ENCODE data around the gene PNPLA7. TPM values are rescaled to one million over a fixed set of nuclear protein-coding genes. Genes with fewer than 3 reads are reported as not detected.

The PNPLA7 gene
- polyA plus RNA-seq, 4 donors = 2.9 to 8.8 (median 3.3) TPM

DNA sequence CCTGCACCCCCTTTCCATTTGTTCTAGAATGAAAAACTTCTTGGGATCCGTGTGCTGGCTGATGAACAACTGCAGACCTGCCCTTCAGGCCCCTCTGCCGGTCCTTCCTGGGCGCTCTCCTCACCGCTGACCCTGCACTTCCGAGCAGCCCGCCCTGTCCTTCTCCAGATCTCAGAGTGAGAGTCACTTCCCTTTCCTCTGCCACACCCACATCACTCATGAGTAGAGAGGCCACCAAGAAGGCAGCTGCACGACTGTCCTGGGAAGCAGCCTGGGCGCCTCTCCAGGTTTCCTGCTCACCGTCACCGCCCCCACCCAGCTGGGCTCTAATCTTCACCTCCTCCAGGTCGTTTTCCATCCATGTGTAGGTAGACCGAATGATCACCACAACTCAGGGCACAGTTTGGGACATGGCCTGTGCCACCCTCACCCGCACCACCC, 56.1 kb downstream of the PNPLA7 start:
- H3K36me3 ChIP-seq (ENCODE audit: control insufficient read depth in 3 of 3, insufficient read depth in 2 of 3, low read depth in 1 of 3, low read length in 3 of 3) = no peaks in the 10 kb centered on the region
- no peaks in the 10 kb centered on the region for H3K27me3 ChIP-seq (ENCODE audit: control insufficient read depth in 3 of 3, insufficient read depth in 3 of 3, low read length in 3 of 3)
- H3K9me3 ChIP-seq (ENCODE audit: control insufficient read depth in 2 of 2, insufficient read depth in 1 of 2, low read depth in 1 of 2, low read length in 1 of 2) = peaks cover 0 to 9% of the 10 kb centered on the region in 2 donors
- H3K27ac ChIP-seq (ENCODE audit: low read depth in 1 of 3, low read length in 2 of 3) = no peak overlapping the region
- no peak overlapping the region for H3K4me3 ChIP-seq (ENCODE audit: low read depth in 1 of 3, low read length in 3 of 3)
- FAIRE-seq = no peak
- DNase-seq = peak in 1 of 2 donors; percentile 17
- 61 to 68% (median 68%) methylated on average over 13 of the region's 13 CpGs for WGBS, 3 donors
- no peaks in the 10 kb centered on the region for H3K4me1 ChIP-seq (ENCODE audit: control insufficient read depth in 3 of 3, insufficient read depth in 2 of 3, low read depth in 1 of 3, low read length in 2 of 3)

DNA sequence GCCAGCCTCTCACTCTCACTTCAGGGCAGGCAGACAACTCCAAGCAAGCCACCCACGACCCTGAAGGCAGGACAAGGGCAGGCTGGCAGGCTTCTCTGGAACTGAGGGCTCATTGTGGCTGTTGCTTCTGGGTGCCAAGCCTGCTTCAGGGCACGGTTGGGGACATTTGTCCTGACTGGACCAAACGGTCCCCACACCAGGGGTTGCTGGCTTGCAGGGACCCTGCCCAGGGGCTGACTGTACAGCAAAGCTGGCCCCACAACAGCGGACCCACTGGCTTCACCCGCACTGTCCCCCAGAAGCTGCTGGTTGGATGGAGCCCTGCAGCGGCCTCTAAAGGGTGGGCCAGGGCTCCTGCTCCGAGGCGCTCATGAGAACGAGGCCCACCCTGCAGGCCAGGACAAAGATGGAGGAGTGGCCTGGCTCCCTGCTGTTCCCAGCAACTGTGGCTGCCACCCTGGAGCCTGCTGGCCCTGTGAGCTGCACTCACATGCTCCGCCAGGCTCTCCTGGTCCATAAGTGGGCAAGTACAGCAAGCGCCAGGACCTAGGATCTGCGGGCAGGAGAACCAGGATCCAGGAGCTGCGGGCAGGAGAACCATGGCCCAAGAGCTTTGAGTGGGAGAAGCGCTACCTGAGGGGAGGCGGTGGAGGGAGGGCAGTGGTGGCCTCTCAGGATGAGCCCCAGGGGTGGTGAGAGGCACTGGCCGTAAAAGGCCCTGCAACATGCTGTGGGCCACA, 56.7 kb downstream of the PNPLA7 start:
- Histone ChIP-seq H3K36me3 (ENCODE audit: control insufficient read depth in 3 of 3, insufficient read depth in 2 of 3, low read depth in 1 of 3, low read length in 3 of 3) (no peaks in the 10 kb centered on the region), H3K4me1 (ENCODE audit: control insufficient read depth in 3 of 3, insufficient read depth in 2 of 3, low read depth in 1 of 3, low read length in 2 of 3) (no peaks in the 10 kb centered on the region), H3K9me3 (ENCODE audit: control insufficient read depth in 2 of 2, insufficient read depth in 1 of 2, low read depth in 1 of 2, low read length in 1 of 2) (peaks cover 0 to 9% of the 10 kb centered on the region in 2 donors), H3K27me3 (ENCODE audit: control insufficient read depth in 3 of 3, insufficient read depth in 3 of 3, low read length in 3 of 3) (no peaks in the 10 kb centered on the region), H3K4me3 (ENCODE audit: low read depth in 1 of 3, low read length in 3 of 3) (no peak overlapping the region), H3K27ac (ENCODE audit: low read depth in 1 of 3, low read length in 2 of 3) (no peak overlapping the region)
- FAIRE-seq (no peak), DNase-seq (no peak)
- 90 to 96% (median 94%) methylated on average over 13 to 16 of the region's 16 CpGs for WGBS, 3 donors

DNA sequence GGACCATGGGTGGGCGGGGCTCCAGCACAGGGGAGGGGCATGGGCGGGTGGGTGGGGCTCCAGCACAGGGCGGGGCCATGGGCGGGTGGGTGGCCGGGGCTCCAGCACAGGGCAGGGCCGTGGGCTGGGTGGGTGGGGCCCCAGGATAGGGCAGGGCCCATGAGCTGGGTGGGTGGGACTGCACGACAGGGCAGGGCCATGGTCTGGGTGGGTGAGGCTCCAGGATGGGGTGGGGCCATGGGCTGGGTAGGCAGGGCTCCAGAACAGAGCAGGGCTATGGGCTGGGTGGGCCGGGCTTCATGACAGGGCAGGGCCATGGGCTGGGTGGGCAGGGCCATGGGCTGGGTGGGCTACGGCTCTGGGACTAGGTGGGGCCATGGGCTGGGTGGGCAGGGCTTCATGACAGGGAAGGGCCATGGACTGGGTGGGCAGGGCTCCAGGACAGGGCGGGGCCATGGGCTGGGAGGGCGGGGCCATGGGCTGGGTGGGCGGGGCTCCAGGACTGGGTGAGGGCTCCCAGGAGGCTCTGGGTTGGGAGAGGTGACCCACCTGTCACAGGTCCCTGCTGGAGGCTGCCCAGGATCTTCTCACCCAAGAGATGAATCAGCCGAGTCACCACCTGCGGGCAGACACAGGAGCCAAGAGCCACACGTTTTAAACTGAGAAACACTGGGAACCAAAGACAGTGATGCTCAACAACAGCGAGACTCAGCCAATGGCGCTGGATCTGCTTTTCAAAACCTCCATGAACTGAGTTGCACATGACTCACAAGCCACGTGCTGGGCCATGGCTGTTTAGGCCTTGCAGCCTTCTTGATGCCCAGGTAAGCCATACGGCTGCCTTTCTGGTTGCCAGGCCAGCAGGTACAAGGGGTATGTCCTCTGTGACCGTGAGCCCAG, 57.5 kb downstream of the PNPLA7 start:
- Histone ChIP-seq H3K27me3 (ENCODE audit: control insufficient read depth in 3 of 3, insufficient read depth in 3 of 3, low read length in 3 of 3) (no peaks in the 10 kb centered on the region), H3K9me3 (ENCODE audit: control insufficient read depth in 2 of 2, insufficient read depth in 1 of 2, low read depth in 1 of 2, low read length in 1 of 2) (peaks cover 0 to 9% of the 10 kb centered on the region in 2 donors), H3K27ac (ENCODE audit: low read depth in 1 of 3, low read length in 2 of 3) (no peak overlapping the region), H3K4me3 (ENCODE audit: low read depth in 1 of 3, low read length in 3 of 3) (no peak overlapping the region), H3K36me3 (ENCODE audit: control insufficient read depth in 3 of 3, insufficient read depth in 2 of 3, low read depth in 1 of 3, low read length in 3 of 3) (no peaks in the 10 kb centered on the region), H3K4me1 (ENCODE audit: control insufficient read depth in 3 of 3, insufficient read depth in 2 of 3, low read depth in 1 of 3, low read length in 2 of 3) (peaks cover 0 to 1% (median 0%) of the 10 kb centered on the region in 3 donors)
- 74 to 84% (median 77%) methylated on average over 12 to 20 of the region's 20 CpGs for WGBS, 3 donors
- FAIRE-seq = no peak
- DNase-seq = peak in 1 of 2 donors; percentile 33

DNA sequence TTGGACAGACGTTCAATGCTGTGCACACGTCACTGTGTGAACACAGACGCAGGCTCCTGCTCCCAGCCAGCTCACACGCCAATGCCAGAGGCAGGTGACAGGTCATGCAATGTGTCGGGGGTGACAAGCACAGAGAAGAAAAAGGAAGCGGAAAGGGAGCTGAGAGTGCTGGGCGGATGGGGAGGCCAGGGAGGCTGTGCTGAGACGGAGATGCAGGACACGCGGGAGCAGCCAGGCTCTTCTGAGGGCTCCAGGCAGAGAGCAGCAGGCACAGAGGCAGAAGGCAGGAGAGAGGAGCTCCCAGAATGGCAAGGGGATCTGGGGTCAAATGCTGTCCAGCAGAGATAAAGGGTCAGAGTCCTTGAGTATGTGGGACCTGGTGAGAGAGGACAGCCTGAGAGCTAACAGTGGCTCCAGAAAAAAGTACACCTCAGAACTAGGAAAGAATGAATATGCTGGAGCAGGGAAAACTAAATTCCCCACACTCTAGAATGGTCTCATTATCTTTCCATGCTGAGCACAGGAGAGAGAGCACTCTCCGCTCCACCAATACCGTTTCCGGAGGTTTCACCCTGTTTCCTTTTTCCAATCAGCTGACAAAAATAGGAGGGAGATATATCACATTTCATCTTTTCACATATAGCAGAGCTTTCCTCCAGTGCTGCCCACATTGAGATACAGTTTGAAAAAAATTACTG, 58.3 kb downstream of the PNPLA7 start:
- H3K36me3 ChIP-seq (ENCODE audit: control insufficient read depth in 3 of 3, insufficient read depth in 2 of 3, low read depth in 1 of 3, low read length in 3 of 3) = no peaks in the 10 kb centered on the region
- H3K27ac ChIP-seq (ENCODE audit: low read depth in 1 of 3, low read length in 2 of 3) = no peak overlapping the region
- peaks cover 0 to 9% of the 10 kb centered on the region in 2 donors for H3K9me3 ChIP-seq (ENCODE audit: control insufficient read depth in 2 of 2, insufficient read depth in 1 of 2, low read depth in 1 of 2, low read length in 1 of 2)
- FAIRE-seq = no peak
- H3K27me3 ChIP-seq (ENCODE audit: control insufficient read depth in 3 of 3, insufficient read depth in 3 of 3, low read length in 3 of 3) = no peaks in the 10 kb centered on the region
- no peak for DNase-seq
- WGBS, 3 donors = 90 to 93% (median 92%) methylated on average over 13 of the region's 13 CpGs
- H3K4me1 ChIP-seq (ENCODE audit: control insufficient read depth in 3 of 3, insufficient read depth in 2 of 3, low read depth in 1 of 3, low read length in 2 of 3) = peaks cover 0 to 4% (median 0%) of the 10 kb centered on the region in 3 donors
- H3K4me3 ChIP-seq (ENCODE audit: low read depth in 1 of 3, low read length in 3 of 3) = no peak overlapping the region

DNA sequence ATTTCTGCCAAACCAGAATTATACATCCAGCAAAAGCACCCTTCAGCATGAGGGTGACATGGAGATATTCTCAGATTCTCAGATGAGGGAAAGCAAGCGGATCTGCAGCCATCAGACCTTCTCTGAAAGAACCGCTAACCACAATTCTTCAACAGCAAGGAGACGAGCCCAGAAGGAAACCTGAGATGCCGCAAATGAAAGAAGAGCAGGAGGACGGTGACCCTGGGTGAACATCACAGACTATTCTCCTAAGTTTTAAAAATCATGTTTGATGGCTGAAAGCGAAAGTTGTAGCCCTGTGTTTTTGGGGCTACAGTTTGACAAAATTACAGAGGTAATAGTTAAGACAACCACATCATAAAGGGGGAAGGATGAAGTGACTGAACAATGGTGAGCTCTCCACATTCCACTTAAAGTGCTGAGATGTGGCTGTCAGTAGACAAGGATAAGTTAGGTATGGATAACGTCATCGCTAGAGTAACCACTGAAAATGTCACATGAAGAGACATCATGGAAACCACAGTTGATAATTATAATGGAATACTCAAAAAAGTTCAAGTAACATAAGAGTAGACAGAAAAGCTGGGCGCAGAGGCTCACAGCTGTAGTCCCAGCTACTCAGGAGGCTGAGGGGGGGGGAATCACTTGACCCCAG, 59.5 kb downstream of the PNPLA7 start:
- Histone ChIP-seq H3K27me3 (ENCODE audit: control insufficient read depth in 3 of 3, insufficient read depth in 3 of 3, low read length in 3 of 3) (no peaks in the 10 kb centered on the region), H3K4me3 (ENCODE audit: low read depth in 1 of 3, low read length in 3 of 3) (no peak overlapping the region), H3K4me1 (ENCODE audit: control insufficient read depth in 3 of 3, insufficient read depth in 2 of 3, low read depth in 1 of 3, low read length in 2 of 3) (peaks cover 0 to 4% (median 0%) of the 10 kb centered on the region in 3 donors), H3K36me3 (ENCODE audit: control insufficient read depth in 3 of 3, insufficient read depth in 2 of 3, low read depth in 1 of 3, low read length in 3 of 3) (no peaks in the 10 kb centered on the region), H3K27ac (ENCODE audit: low read depth in 1 of 3, low read length in 2 of 3) (no peak overlapping the region), H3K9me3 (ENCODE audit: control insufficient read depth in 2 of 2, insufficient read depth in 1 of 2, low read depth in 1 of 2, low read length in 1 of 2) (peaks cover 0 to 9% of the 10 kb centered on the region in 2 donors)
- no peak for FAIRE-seq
- 85 to 91% (median 87%) methylated on average over 9 of the region's 9 CpGs for WGBS, 3 donors
- no peak for DNase-seq

DNA sequence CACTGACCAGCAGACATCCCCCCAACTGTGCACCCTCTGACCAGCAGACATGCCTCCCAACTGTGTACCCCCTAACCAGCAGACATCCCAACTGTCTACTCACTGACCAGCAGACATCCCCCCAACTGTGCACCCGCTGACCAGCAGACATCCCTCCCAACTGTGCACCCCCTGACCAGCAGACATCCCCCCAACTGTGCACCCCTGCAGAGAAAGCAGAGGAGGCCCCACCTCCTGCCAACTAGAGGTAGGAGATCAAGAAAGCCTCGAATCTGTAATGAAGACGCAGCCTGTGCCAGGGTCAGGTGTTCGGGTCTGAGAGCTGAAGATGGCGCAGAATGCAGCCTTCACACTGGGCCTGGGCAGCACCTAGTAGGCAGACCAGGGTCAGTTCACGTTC, 61.3 kb downstream of the PNPLA7 start:
- peaks cover 0 to 4% (median 0%) of the 10 kb centered on the region in 3 donors for H3K4me1 ChIP-seq (ENCODE audit: control insufficient read depth in 3 of 3, insufficient read depth in 2 of 3, low read depth in 1 of 3, low read length in 2 of 3)
- H3K27me3 ChIP-seq (ENCODE audit: control insufficient read depth in 3 of 3, insufficient read depth in 3 of 3, low read length in 3 of 3) = no peaks in the 10 kb centered on the region
- H3K4me3 ChIP-seq (ENCODE audit: low read depth in 1 of 3, low read length in 3 of 3) = no peak overlapping the region
- WGBS, 3 donors = 87 to 92% (median 88%) methylated on average over 6 of the region's 6 CpGs
- H3K27ac ChIP-seq (ENCODE audit: low read depth in 1 of 3, low read length in 2 of 3) = no peak overlapping the region
- DNase-seq = no peak
- H3K36me3 ChIP-seq (ENCODE audit: control insufficient read depth in 3 of 3, insufficient read depth in 2 of 3, low read depth in 1 of 3, low read length in 3 of 3) = no peaks in the 10 kb centered on the region
- peaks cover 0 to 9% of the 10 kb centered on the region in 2 donors for H3K9me3 ChIP-seq (ENCODE audit: control insufficient read depth in 2 of 2, insufficient read depth in 1 of 2, low read depth in 1 of 2, low read length in 1 of 2)
- no peak for FAIRE-seq

DNA sequence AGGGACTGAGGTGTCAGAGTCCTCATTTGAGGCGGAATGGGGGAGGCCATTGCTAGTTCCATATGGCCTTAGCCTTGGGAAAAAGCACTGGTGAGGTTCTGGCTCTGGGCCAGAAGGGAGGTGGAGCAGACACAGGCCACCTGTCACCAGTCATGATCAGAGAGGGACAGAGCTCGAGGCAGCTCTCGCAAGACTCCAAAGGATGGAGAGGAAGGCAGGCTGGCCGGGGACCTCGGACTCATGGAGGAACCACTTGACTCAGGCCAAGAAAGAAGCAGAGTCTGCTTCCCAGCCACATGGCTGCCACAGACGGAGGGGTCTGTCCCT, 61.9 kb downstream of the PNPLA7 start:
- Histone ChIP-seq H3K36me3 (ENCODE audit: control insufficient read depth in 3 of 3, insufficient read depth in 2 of 3, low read depth in 1 of 3, low read length in 3 of 3) (no peaks in the 10 kb centered on the region), H3K4me1 (ENCODE audit: control insufficient read depth in 3 of 3, insufficient read depth in 2 of 3, low read depth in 1 of 3, low read length in 2 of 3) (peaks cover 0 to 4% (median 0%) of the 10 kb centered on the region in 3 donors), H3K27ac (ENCODE audit: low read depth in 1 of 3, low read length in 2 of 3) (no peak overlapping the region), H3K4me3 (ENCODE audit: low read depth in 1 of 3, low read length in 3 of 3) (no peak overlapping the region), H3K9me3 (ENCODE audit: control insufficient read depth in 2 of 2, insufficient read depth in 1 of 2, low read depth in 1 of 2, low read length in 1 of 2) (peaks cover 0 to 3% of the 10 kb centered on the region in 2 donors), H3K27me3 (ENCODE audit: control insufficient read depth in 3 of 3, insufficient read depth in 3 of 3, low read length in 3 of 3) (no peaks in the 10 kb centered on the region)
- WGBS, 3 donors = 29 to 58% (median 42%) methylated on average over 5 to 6 of the region's 6 CpGs
- peak; percentile 16 to 39 for DNase-seq
- FAIRE-seq = no peak
